ENCODE data around the gene FOXA3.

DNA sequence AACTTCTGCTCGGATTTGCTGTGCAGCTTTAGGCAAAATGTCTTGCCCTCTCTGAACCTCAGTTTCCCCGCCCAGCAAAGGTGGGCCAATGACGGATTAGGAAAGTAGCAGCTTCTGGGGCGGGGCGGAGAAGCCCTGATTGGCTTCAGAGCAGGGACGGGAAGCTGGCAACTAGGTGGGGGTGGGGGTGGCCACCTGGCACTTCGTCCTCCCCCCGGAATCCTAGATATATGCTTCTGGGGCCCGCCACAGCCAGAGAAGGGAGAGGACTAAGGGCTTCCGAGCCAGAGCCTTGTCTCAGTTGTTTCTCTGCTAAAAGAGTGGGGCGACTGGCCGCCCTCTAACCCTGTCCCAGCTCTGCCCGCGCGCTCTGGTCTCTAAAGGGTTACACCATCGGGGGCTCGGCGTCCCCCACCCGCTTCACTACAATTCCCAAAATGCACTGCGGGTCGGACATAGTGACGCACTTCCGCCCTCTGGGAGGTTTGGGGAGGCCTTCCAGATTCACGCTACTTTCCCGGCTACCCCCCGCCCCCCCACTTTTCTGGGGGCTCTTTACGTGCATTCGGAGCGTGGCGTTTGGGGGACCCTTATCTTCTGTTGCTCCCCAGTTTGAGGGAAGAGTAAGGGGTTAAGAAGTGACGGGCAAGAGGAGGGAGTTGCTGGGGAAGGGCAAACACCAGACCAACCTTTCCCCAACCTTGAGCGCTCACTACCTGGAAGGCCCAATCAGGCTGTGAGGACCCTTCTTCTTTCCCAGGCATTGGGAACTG, 22.5 kb downstream of the FOXA3 start:
- TF ChIP-seq, protein P1, sequence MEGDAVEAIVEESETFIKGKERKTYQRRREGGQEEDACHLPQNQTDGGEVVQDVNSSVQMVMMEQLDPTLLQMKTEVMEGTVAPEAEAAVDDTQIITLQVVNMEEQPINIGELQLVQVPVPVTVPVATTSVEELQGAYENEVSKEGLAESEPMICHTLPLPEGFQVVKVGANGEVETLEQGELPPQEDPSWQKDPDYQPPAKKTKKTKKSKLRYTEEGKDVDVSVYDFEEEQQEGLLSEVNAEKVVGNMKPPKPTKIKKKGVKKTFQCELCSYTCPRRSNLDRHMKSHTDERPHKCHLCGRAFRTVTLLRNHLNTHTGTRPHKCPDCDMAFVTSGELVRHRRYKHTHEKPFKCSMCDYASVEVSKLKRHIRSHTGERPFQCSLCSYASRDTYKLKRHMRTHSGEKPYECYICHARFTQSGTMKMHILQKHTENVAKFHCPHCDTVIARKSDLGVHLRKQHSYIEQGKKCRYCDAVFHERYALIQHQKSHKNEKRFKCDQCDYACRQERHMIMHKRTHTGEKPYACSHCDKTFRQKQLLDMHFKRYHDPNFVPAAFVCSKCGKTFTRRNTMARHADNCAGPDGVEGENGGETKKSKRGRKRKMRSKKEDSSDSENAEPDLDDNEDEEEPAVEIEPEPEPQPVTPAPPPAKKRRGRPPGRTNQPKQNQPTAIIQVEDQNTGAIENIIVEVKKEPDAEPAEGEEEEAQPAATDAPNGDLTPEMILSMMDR (IDR thresholded peaks at IDR 0.05), result no peak
- TF ChIP-seq POLR2A (IDR thresholded peaks at IDR 0.05), result peak in 1 of 2 donors; percentile 60
